HepG2 (cell line): ENCODE data around the gene TUBB3. TPM values are rescaled to one million over a fixed set of nuclear protein-coding genes. Genes with fewer than 3 reads are reported as not detected.
A peak's percentile ranks its signal among the peaks of the same experiment; 100 is the strongest.

ENCODE experiments used
- ASH2L ChIP-seq: fragments of 300-600, 200-600 bp; sonication (generic); IDR thresholded peaks from 2 replicates; pipeline ENCODE4 v1.7.0; 2017; ENCODE audit warnings: low read depth, mild to moderate bottlenecking, moderate library complexity, mixed read lengths, low read length; ENCODE audit not compliant: insufficient read length
- ATF7-NPFF ChIP-seq: sonication (generic); formaldehyde crosslinking; IDR thresholded peaks from 2 replicates; pipeline ENCODE4 v1.8.1; 2023; ENCODE audit warnings: mild to moderate bottlenecking, low read depth, missing genetic modification reagents, moderate library complexity
- CCAR2 ChIP-seq: fragments of 200-400 bp; formaldehyde crosslinking; optimal IDR thresholded peaks from 2 replicates; pipeline ENCODE3; 2018; ENCODE audit warnings: low read depth, mild to moderate bottlenecking, low read length, moderate library complexity
- CREB1 ChIP-seq, 2 experiments: fragments of 450-650 bp in 1 of 2; IDR thresholded peaks; 2 replicates each; pipeline ENCODE4 v1.6.1; 2016 to 2017; ENCODE audit warnings: control low read depth in 1 of 2, mild to moderate bottlenecking in 1 of 2, missing compliant biosample characterization in 1 of 2, missing genetic modification characterization in 1 of 2
- CREB3 ChIP-seq: sonication (generic); formaldehyde crosslinking; IDR thresholded peaks from 2 replicates; pipeline ENCODE4 v1.5.0; 2020; ENCODE audit warnings: missing genetic modification reagents
- DBP ChIP-seq: sonication (generic); formaldehyde crosslinking; IDR thresholded peaks from 2 replicates; pipeline ENCODE4 v1.4.0; 2020; ENCODE audit warnings: missing genetic modification reagents; ENCODE audit errors: not compliant biosample characterization
- FIP1L1 ChIP-seq: fragments of 200-400 bp; formaldehyde crosslinking; IDR thresholded peaks from 2 replicates; pipeline ENCODE4 v1.6.1; 2018; ENCODE audit warnings: low read depth, mild to moderate bottlenecking, low read length, moderate library complexity, borderline replicate concordance; ENCODE audit not compliant: insufficient read depth
- GMEB1 ChIP-seq: sonication (generic); formaldehyde crosslinking; IDR thresholded peaks from 2 replicates; pipeline ENCODE4 v1.5.1; 2020; ENCODE audit warnings: missing genetic modification reagents, mild to moderate bottlenecking, borderline replicate concordance
- GTF2F1 ChIP-seq: fragments of 150-350 bp; IDR thresholded peaks from 2 replicates; pipeline ENCODE4 v1.6.1; 2014; ENCODE audit warnings: low read length
- KLF6 ChIP-seq: IDR thresholded peaks from 2 replicates; pipeline ENCODE4 v1.8.0; 2016; ENCODE audit warnings: missing biosample characterization, missing genetic modification reagents
- MAZ ChIP-seq, 2 experiments: sonication (generic) in 1 of 2; formaldehyde crosslinking in 1 of 2; IDR thresholded peaks; 2 replicates each; pipeline versions ENCODE4 v1.5.0 to v1.6.1; 2012 to 2020; ENCODE audit warnings: low read depth in 2 of 2, mild to moderate bottlenecking in 2 of 2, borderline replicate concordance in 1 of 2, improper control_type of control experiment in 1 of 2, low read length in 1 of 2, missing genetic modification reagents in 1 of 2, moderate library complexity in 1 of 2
- NR2F2 ChIP-seq: IDR thresholded peaks from 2 replicates; pipeline ENCODE4 v1.6.1; 2012; ENCODE audit warnings: low read depth, inconsistent platforms, borderline replicate concordance
- RFXANK ChIP-seq: IDR thresholded peaks from 2 replicates; pipeline ENCODE4 v1.6.1; 2016
- TBL1XR1 ChIP-seq: fragments of 150-350 bp; IDR thresholded peaks from 2 replicates; pipeline ENCODE4 v1.6.1; 2014; ENCODE audit warnings: borderline replicate concordance, low read length; ENCODE audit not compliant: partially characterized antibody
- TCF7 ChIP-seq: sonication (generic); IDR thresholded peaks from 2 replicates; pipeline ENCODE4 v1.6.1; 2016; ENCODE audit warnings: antibody characterized with exemption, low read depth
- TMF1 ChIP-seq: sonication (generic); formaldehyde crosslinking; IDR thresholded peaks from 2 replicates; pipeline ENCODE4 v1.8.1; 2022; ENCODE audit warnings: low read depth, missing genetic modification reagents
- TOE1 ChIP-seq: sonication (generic); formaldehyde crosslinking; IDR thresholded peaks from 2 replicates; pipeline ENCODE4 v1.4.0; 2020; ENCODE audit warnings: mild to moderate bottlenecking, missing genetic modification reagents
- WIZ ChIP-seq: sonication (generic); formaldehyde crosslinking; IDR thresholded peaks from 2 replicates; pipeline ENCODE4 v1.5.1; 2020; ENCODE audit warnings: mild to moderate bottlenecking, missing genetic modification reagents
- ZBTB20 ChIP-seq: sonication (generic); formaldehyde crosslinking; IDR thresholded peaks from 2 replicates; pipeline ENCODE4 v1.8.1; 2023; ENCODE audit warnings: missing genetic modification reagents, low read depth, mild to moderate bottlenecking, borderline replicate concordance
- ZFP37 ChIP-seq: sonication (generic); formaldehyde crosslinking; IDR thresholded peaks from 2 replicates; pipeline ENCODE4 v1.4.0; 2020; ENCODE audit warnings: missing genetic modification reagents, borderline replicate concordance
- ZNF225 ChIP-seq: sonication (generic); formaldehyde crosslinking; IDR thresholded peaks from 2 replicates; pipeline ENCODE4 v1.4.0; 2020; ENCODE audit warnings: mild to moderate bottlenecking, missing genetic modification reagents
- ZNF264 ChIP-seq: sonication (generic); formaldehyde crosslinking; IDR thresholded peaks from 2 replicates; pipeline ENCODE4 v1.4.0; 2020; ENCODE audit warnings: missing genetic modification reagents
- ZNF746 ChIP-seq: sonication (generic); formaldehyde crosslinking; IDR thresholded peaks from 2 replicates; pipeline ENCODE4 v1.8.0; 2022; ENCODE audit warnings: mild to moderate bottlenecking, missing genetic modification reagents
- polyA plus RNA-seq, 8 experiments: library from polyadenylated mRNA; depleted of rRNA in 3 of 8; stranded (reverse) in 7 of 8; unstranded in 1 of 8; fragments of >200 nt; fragmentation: Illumina TruSeq in 4 of 8; extraction: Trizol in 4 of 8; gene quantifications; 2 replicates each; pipeline versions ENCODE4 v1.2.1 to v1.2.3, GENCODE V29; 2011 to 2016; ENCODE audit warnings: low read depth in 4 of 8, missing spikeins in 1 of 8, mixed read lengths in 1 of 8; ENCODE audit not compliant: insufficient read depth in 1 of 8
- total RNA-seq, 5 experiments: library from RNA; depleted of rRNA; stranded (reverse); fragments of >200 nt; fragmentation: Illumina TruSeq; extraction: Trizol; gene quantifications; 2 replicates each; pipeline ENCODE4 v1.2.3, GENCODE V29; 2016; ENCODE audit warnings: low read depth in 1 of 5
- TF ChIP-seq, protein P1 (sequence below): sonication (generic); formaldehyde crosslinking; IDR thresholded peaks from 2 replicates; pipeline ENCODE4 v1.5.0; 2020; ENCODE audit warnings: mild to moderate bottlenecking, missing genetic modification reagents
- TF ChIP-seq, protein P2 (sequence below): sonication (generic); formaldehyde crosslinking; IDR thresholded peaks from 2 replicates; pipeline ENCODE4 v1.4.0; 2020; ENCODE audit warnings: missing genetic modification reagents

The TUBB3 gene
- total and polyA plus RNA-seq, 2 of the 13 experiments (the other 11 are each of a cell fraction or from before 2014, with no cell fraction given), result 110 to 185 TPM

DNA sequence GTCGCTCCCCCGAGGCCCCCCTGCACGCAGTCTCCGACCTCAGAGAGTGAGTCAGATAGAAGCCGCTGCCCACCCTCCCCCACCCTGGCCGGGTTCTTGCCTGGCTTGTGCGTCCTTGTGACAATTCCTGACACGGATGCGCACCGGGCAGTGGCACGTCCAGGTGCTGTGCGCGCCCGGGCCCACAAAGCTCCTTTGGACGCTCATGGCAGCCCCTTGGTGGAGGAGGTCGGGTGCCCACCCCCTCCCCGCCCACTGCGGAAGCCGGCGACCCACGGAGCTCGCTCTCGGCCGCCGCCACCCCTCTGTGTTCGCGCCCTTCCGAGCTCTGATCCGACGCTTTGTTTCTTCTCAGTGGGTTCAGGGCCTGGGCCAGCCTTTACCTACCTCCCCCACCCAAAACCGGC is 662 bp upstream of the TUBB3 start (continued):
- TF ChIP-seq ZNF746 (CRISPR knock-in tag), result no peak
- TF ChIP-seq CREB3 (CRISPR knock-in tag), result no peak
- no peak for TF ChIP-seq WIZ
- no peak for TF ChIP-seq DBP (CRISPR knock-in tag)
- peak; percentile 26; the same call in 1 of the 2 replicates for TF ChIP-seq ZNF225 (CRISPR knock-in tag)
- TF ChIP-seq ASH2L, result no peak
- TF ChIP-seq CCAR2, result peak; percentile 31
- TF ChIP-seq GMEB1 (CRISPR knock-in tag), result no peak
- TF ChIP-seq FIP1L1, result no peak
- no peak for TF ChIP-seq NR2F2
- peak; percentile 9; the same call in 1 of the 2 replicates for TF ChIP-seq KLF6
- no peak for TF ChIP-seq TCF7
- no peak for TF ChIP-seq CREB1 (IDR thresholded peaks at IDR 0.05)
- no peak for TF ChIP-seq CREB1 (CRISPR knock-in tag; IDR thresholded peaks at IDR 0.05)
- TF ChIP-seq GTF2F1, result peak; percentile 12; the same call in 1 of the 2 replicates
- 0 out of 2 replicates have a peak, but pooled peaks have one; percentile 44 for TF ChIP-seq ZFP37 (CRISPR knock-in tag)
- TF ChIP-seq, protein P1, sequence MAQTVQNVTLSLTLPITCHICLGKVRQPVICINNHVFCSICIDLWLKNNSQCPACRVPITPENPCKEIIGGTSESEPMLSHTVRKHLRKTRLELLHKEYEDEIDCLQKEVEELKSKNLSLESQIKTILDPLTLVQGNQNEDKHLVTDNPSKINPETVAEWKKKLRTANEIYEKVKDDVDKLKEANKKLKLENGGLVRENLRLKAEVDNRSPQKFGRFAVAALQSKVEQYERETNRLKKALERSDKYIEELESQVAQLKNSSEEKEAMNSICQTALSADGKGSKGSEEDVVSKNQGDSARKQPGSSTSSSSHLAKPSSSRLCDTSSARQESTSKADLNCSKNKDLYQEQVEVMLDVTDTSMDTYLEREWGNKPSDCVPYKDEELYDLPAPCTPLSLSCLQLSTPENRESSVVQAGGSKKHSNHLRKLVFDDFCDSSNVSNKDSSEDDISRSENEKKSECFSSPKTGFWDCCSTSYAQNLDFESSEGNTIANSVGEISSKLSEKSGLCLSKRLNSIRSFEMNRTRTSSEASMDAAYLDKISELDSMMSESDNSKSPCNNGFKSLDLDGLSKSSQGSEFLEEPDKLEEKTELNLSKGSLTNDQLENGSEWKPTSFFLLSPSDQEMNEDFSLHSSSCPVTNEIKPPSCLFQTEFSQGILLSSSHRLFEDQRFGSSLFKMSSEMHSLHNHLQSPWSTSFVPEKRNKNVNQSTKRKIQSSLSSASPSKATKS, result 0 out of 2 replicates have a peak, but pooled peaks have one; percentile 59
- TF ChIP-seq ATF7-NPFF (CRISPR knock-in tag), result peak; percentile 74; the same call in 1 of the 2 replicates
- TF ChIP-seq ZNF264 (CRISPR knock-in tag), result peak; percentile 88
- no peak for TF ChIP-seq TMF1 (CRISPR knock-in tag)
- TF ChIP-seq RFXANK, result no peak
- TF ChIP-seq, protein P2, sequence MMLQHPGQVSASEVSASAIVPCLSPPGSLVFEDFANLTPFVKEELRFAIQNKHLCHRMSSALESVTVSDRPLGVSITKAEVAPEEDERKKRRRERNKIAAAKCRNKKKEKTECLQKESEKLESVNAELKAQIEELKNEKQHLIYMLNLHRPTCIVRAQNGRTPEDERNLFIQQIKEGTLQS (CRISPR knock-in tag), result peak; percentile 70
- peak; percentile 20; the same call in 1 of the 2 replicates for TF ChIP-seq ZBTB20 (CRISPR knock-in tag)
- no peak for TF ChIP-seq TBL1XR1
- TF ChIP-seq MAZ (IDR thresholded peaks at IDR 0.05; ENCODE audit: borderline replicate concordance, low read depth, low read length), result no peak; the same call in 1 of the 2 replicates
- TF ChIP-seq MAZ (CRISPR knock-in tag; IDR thresholded peaks at IDR 0.05; ENCODE audit: low read depth), result no peak
- no peak for TF ChIP-seq TOE1 (CRISPR knock-in tag)
